ENCODE data around the gene B3GNT4. TPM values are rescaled to one million over a fixed set of nuclear protein-coding genes. Genes with fewer than 3 reads are reported as not detected.

Gene B3GNT4
- total RNA-seq, 1 donor from 2014 or later: not detected

DNA sequence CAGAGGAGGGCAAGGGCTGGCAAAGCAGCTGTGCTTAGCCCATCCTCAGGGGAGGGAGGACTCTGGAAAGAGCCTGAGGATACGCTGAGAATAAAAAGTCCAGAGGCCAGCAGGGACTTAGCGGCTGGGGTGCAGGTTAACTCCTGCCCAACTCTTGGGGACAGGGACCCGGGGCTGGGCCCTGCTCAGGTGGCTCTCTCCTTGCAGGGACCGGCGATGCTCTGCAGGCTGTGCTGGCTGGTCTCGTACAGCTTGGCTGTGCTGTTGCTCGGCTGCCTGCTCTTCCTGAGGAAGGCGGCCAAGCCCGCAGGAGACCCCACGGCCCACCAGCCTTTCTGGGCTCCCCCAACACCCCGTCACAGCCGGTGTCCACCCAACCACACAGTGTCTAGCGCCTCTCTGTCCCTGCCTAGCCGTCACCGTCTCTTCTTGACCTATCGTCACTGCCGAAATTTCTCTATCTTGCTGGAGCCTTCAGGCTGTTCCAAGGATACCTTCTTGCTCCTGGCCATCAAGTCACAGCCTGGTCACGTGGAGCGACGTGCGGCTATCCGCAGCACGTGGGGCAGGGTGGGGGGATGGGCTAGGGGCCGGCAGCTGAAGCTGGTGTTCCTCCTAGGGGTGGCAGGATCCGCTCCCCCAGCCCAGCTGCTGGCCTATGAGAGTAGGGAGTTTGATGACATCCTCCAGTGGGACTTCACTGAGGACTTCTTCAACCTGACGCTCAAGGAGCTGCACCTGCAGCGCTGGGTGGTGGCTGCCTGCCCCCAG is 2.8 kb downstream of the B3GNT4 start:
- no peak for ATAC-seq (ENCODE audit: poor library complexity)
- no peak for DNase-seq
- intact Hi-C loops (cut with DNase I): no loop called here

DNA sequence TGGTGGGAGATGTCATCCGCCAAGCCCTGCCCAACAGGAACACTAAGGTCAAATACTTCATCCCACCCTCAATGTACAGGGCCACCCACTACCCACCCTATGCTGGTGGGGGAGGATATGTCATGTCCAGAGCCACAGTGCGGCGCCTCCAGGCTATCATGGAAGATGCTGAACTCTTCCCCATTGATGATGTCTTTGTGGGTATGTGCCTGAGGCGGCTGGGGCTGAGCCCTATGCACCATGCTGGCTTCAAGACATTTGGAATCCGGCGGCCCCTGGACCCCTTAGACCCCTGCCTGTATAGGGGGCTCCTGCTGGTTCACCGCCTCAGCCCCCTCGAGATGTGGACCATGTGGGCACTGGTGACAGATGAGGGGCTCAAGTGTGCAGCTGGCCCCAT is 3.5 kb downstream of the B3GNT4 start:
- intact Hi-C loops (cut with DNase I): no loop called here
- no peak for ATAC-seq (ENCODE audit: poor library complexity)
- DNase-seq: no peak

GRCh38 chr12:122207391-122207790 is 3.9 kb downstream of the B3GNT4 start:
- intact Hi-C loops (cut with DNase I): no loop called here

DNA sequence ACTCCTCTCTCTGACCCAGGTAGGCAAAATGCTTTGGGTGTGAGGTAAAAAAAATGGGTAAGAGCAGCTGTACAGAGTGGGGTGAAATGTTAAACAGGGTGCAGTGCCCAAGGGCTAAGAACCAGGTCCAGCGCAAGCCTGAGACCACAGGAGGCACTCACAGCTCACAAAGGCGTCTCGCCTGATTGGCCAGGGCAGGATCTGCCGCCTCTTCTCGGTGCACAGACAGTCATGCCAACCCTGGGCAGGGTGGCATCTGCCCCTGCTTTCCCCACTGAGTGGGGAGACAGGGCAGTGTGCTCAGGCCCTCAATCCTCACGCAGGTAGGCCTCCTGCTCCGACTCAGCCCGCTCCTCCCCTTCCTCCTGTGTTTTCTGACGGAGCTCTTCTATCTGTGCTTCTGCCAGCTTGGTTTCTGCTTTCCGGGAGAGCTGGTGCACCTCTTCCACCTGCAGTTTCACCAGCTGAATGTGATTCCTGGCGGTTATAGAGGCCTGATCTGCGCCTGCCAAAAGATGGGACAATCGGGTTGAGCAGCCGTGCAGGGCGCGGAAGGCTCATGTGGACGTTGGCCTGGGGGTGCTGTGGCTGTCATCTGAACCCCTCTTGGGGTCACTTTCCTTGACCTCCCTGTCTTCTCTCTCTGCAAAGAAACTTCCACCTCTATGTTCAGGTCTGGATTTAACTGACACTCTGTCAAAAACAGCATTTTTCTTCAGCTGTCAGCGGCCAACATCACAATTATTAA is 4.7 kb downstream of the B3GNT4 start:
- DNase-seq: no peak
- intact Hi-C loops (cut with DNase I): no loop called here
- no peak for ATAC-seq (ENCODE audit: poor library complexity)

More at GRCh38 chr12:122207391-122207790, 3.9 kb downstream of the B3GNT4 start:
- ATAC-seq (ENCODE audit: poor library complexity) (no peak), DNase-seq (no peak)

GRCh38 chr12:122215771-122216170 is 12.3 kb downstream of the B3GNT4 start:
- ATAC-seq (ENCODE audit: poor library complexity): no peak
- DNase-seq: no peak
- intact Hi-C loops (cut with DNase I): no loop called here

- ATAC-seq (ENCODE audit: poor library complexity): no peak
- DNase-seq: no peak
- intact Hi-C loops (cut with DNase I): no loop called here
Measured at GRCh38 chr12:122216445-122216844, 12.9 kb downstream of the B3GNT4 start.

GRCh38 chr12:122225683-122226365 is 22.3 kb downstream of the B3GNT4 start, which contains the start of gene DIABLO:
Gene DIABLO (minus strand): TSS chr12:122226052. CDS start chr12:122226014, 38 bp downstream.
- peak; percentile 97 for ATAC-seq (ENCODE audit: poor library complexity)
- DNase-seq: peak; percentile 100
- intact Hi-C loops (cut with DNase I): no loop called here

GRCh38 chr12:122226366-122227125 is 23.0 kb downstream of the B3GNT4 start:
- ATAC-seq (ENCODE audit: poor library complexity): no peak
- intact Hi-C loops (cut with DNase I): no loop called here
- DNase-seq: no peak

GRCh38 chr12:122227341-122227740 is 23.8 kb downstream of the B3GNT4 start:
- intact Hi-C loops (cut with DNase I): no loop called here

DNA sequence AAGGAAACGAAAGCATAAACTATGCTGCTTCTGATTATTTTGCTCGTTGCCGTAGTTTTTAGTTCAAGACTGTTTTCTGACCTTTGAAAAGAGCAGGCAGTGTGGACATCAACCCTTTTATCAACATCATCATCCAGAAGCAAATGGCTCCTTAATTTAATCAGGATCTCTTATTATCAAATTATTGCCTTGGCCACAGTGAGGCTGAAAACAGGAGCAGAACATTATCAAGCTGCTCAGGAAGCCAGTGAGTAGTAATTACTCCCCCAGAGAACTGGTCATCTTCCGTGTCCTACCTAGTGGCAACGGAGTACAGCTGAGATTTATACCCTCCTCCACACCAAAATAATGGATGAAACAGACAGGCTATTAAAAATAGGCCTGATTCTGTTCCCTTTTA is 24.6 kb downstream of the B3GNT4 start:
- intact Hi-C loops (cut with DNase I): no loop called here
- ATAC-seq (ENCODE audit: poor library complexity) (no peak), DNase-seq (no peak)

More at GRCh38 chr12:122227341-122227740, 23.8 kb downstream of the B3GNT4 start:
- DNase-seq: no peak
- ATAC-seq (ENCODE audit: poor library complexity): no peak

- ATAC-seq (ENCODE audit: poor library complexity): no peak
- intact Hi-C loops (cut with DNase I): no loop called here
- no peak for DNase-seq
Measured at GRCh38 chr12:122230798-122231197, 27.3 kb downstream of the B3GNT4 start.

- intact Hi-C loops (cut with DNase I): no loop called here
- DNase-seq: no peak
- ATAC-seq (ENCODE audit: poor library complexity): no peak
Measured at GRCh38 chr12:122232691-122233090, 29.2 kb downstream of the B3GNT4 start.

DNA sequence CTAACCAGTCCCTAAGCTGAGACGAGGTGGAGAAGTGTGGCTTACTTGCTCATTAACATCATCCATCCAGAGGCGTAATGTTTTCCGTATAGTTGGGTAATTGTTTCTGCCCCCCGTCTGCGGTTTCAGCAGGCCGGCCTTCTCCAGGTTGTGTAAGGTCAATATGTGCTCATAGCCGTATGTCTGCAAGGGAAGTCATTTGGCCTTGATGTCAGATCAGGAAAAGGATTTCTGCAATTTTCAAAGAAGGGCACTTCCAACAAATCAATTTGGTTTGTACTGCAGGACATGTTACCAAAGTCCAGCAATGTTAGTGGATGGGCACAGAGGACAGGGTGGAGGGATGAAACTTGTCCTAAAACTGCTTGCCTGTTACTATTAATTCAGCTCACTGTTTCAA is 32.2 kb downstream of the B3GNT4 start:
- ATAC-seq (ENCODE audit: poor library complexity): no peak
- DNase-seq: no peak
- intact Hi-C loops (cut with DNase I): no loop called here

DNA sequence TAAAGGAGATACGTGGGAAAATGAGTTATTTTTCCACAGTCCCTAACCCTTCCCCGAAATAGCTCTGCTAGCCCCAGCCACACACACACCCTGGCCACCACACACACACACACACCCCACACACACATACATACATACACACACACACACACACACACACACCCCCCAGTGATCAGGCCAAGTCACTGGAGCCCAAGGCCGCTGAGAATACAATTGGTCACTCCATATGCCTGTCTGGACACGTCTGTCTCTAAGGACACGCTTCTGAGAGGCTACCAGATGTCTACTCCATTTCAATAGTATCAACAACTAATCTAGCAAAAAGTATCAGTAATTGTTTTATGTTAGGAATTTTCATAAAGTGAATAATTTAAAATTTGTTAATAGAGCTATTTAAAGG is 35.4 kb downstream of the B3GNT4 start:
- ATAC-seq (ENCODE audit: poor library complexity) (no peak), DNase-seq (no peak)
- intact Hi-C loops (cut with DNase I): no loop called here

DNA sequence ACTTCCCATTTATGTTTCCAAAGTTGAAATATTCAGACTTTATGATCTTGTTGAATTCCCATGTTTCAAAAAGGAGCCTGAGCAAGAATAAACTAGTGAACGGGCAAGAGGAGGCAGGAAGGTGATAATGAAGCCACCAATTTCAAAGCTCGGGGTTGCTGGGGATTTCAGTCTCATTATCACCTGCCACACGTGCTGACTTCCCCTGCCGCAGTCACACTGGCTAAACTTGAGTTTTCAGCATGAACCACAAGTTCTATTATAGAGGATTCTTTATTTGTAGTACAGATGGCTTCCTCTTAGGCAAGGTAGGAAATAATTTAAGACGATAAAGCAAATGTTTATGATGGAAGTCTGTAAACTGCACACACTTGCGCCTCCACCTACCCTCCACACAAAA is 40.5 kb downstream of the B3GNT4 start:
- intact Hi-C loops (cut with DNase I): no loop called here
- DNase-seq (no peak), ATAC-seq (ENCODE audit: poor library complexity) (no peak)

GRCh38 chr12:122244565-122245371 is 41.3 kb downstream of the B3GNT4 start:
- DNase-seq (no peak), ATAC-seq (ENCODE audit: poor library complexity) (no peak)
- intact Hi-C loops (cut with DNase I): no loop called here

GRCh38 chr12:122245553-122245952 is 42.0 kb downstream of the B3GNT4 start:
- DNase-seq (no peak), ATAC-seq (ENCODE audit: poor library complexity) (no peak)
- intact Hi-C loops (cut with DNase I): no loop called here

- intact Hi-C loops (cut with DNase I): no loop called here
- no peak for DNase-seq
- no peak for ATAC-seq (ENCODE audit: poor library complexity)
Measured at GRCh38 chr12:122250047-122250446, 46.5 kb downstream of the B3GNT4 start.

Data from Right ventricle myocardium superior (tissue), 1 donor.